ENCODE measurements around the gene ANKS3. TPM values are rescaled to one million over a fixed set of nuclear protein-coding genes. Genes with fewer than 3 reads are reported as not detected.

ANKS3 gene
- total RNA-seq, 4 donors from 2014 or later: 23.3 to 47.8 (median 27.6) TPM

GRCh38 chr16:4684058-4684715 is 49.9 kb downstream of the ANKS3 start:
- peaks cover 0 to 100% of the 10 kb centered on the region in 2 donors for H3K36me3 ChIP-seq
- WGBS, 2 donors (ENCODE audit: low coverage in 1 of 2): 100% methylated on average over 1 of the region's 23 CpGs; no CpG with 5 or more reads in 1 of the 2 donors
- H3K9me3 ChIP-seq: no peaks in the 10 kb centered on the region
- TF ChIP-seq CTCF (IDR thresholded peaks at IDR 0.05) (no peak), POLR2AphosphoS5 (IDR thresholded peaks at IDR 0.05) (no peak), EP300 (IDR thresholded peaks at IDR 0.05) (no peak), POLR2A (IDR thresholded peaks at IDR 0.05) (no peak)
- H3K27ac ChIP-seq: peak overlapping the region in 1 of 4 donors; percentile 53
- H3K27me3 ChIP-seq: no peaks in the 10 kb centered on the region
- H3K4me3 ChIP-seq: no peak overlapping the region
- ATAC-seq: no peak
- H3K4me1 ChIP-seq: peaks cover 0 to 39% (median 5%) of the 10 kb centered on the region in 3 donors

GRCh38 chr16:4683255-4684057 is 50.6 kb downstream of the ANKS3 start:
- H3K27me3 ChIP-seq: no peaks in the 10 kb centered on the region
- H3K36me3 ChIP-seq: peaks cover 0 to 100% of the 10 kb centered on the region in 2 donors
- ATAC-seq: no peak
- no peak for TF ChIP-seq POLR2A (IDR thresholded peaks at IDR 0.05)
- 60% methylated on average over 1 of the region's 17 CpGs; no CpG with 5 or more reads in 1 of the 2 donors for WGBS, 2 donors (ENCODE audit: low coverage in 1 of 2)
- peak overlapping the region in 1 of 2 donors; percentile 28 for H3K4me3 ChIP-seq
- H3K4me1 ChIP-seq: peaks cover 0 to 44% (median 5%) of the 10 kb centered on the region in 3 donors
- H3K9me3 ChIP-seq: no peaks in the 10 kb centered on the region
- H3K27ac ChIP-seq: peak overlapping the region in 2 of 4 donors; percentile 49 to 53

- peaks cover 0 to 44% (median 5%) of the 10 kb centered on the region in 3 donors for H3K4me1 ChIP-seq
- peak overlapping the region in 1 of 2 donors; percentile 28 for H3K4me3 ChIP-seq
- peak overlapping the region in 3 of 4 donors; percentile 3 to 53 (median 49) for H3K27ac ChIP-seq
- ATAC-seq: peak; percentile 29
- H3K27me3 ChIP-seq: no peaks in the 10 kb centered on the region
- TF ChIP-seq CTCF (IDR thresholded peaks at IDR 0.05): peak in 3 of 4 experiments; percentile 45 to 56 (median 53)
- TF ChIP-seq POLR2AphosphoS5 (IDR thresholded peaks at IDR 0.05): no peak
- peaks cover 0 to 100% of the 10 kb centered on the region in 2 donors for H3K36me3 ChIP-seq
- 62% methylated on average over 7 of the region's 36 CpGs; no CpG with 5 or more reads in 1 of the 2 donors for WGBS, 2 donors (ENCODE audit: low coverage in 1 of 2)
- H3K9me3 ChIP-seq: no peaks in the 10 kb centered on the region
Measured at GRCh38 chr16:4682616-4683254, 51.3 kb downstream of the ANKS3 start.

GRCh38 chr16:4682084-4682591 is 51.9 kb downstream of the ANKS3 start:
- no peak for TF ChIP-seq EP300 (IDR thresholded peaks at IDR 0.05)
- TF ChIP-seq POLR2AphosphoS5 (IDR thresholded peaks at IDR 0.05): no peak
- TF ChIP-seq POLR2A (IDR thresholded peaks at IDR 0.05): no peak
- no peak for TF ChIP-seq CTCF (IDR thresholded peaks at IDR 0.05)
- H3K4me1 ChIP-seq: peaks cover 0 to 44% (median 5%) of the 10 kb centered on the region in 3 donors
- no peaks in the 10 kb centered on the region for H3K9me3 ChIP-seq
- H3K27me3 ChIP-seq: no peaks in the 10 kb centered on the region
- peaks cover 0 to 100% of the 10 kb centered on the region in 2 donors for H3K36me3 ChIP-seq
- WGBS, 2 donors (ENCODE audit: low coverage in 1 of 2): no CpG with 5 or more reads among the region's 26 CpGs
- ATAC-seq: no peak
- H3K4me3 ChIP-seq: no peak overlapping the region
- peak overlapping the region in 2 of 4 donors; percentile 3 to 53 for H3K27ac ChIP-seq
